HK-2 (cell line): ENCODE measurements around the gene ITPRIPL2.

ENCODE experiments used
- DNase-seq: peaks from one replicate; pipeline ENCODE4 v3.0.0-alpha.2; 2018; ENCODE audit not compliant: unreplicated experiment

ITPRIPL2 gene

DNA sequence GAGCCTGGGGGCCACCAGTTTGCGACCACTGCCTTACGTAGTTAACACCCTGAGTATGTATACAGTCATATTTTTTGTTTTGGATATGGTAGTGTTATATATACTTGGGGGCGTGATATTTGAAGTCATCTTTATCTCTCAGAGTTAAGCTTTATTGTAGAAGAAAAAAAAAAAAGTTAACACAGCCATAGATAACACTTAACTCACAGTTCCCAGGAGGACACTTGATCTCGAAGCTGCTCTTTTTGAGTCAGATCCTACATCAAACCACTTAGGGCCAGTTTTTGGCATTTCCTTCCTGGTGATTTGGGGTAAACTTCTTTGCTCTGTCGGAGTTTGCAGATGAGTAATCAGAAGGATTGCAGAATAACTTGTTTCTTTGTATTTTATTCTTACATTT is 5.8 kb downstream of the ITPRIPL2 start:
- DNase-seq: no peak

DNA sequence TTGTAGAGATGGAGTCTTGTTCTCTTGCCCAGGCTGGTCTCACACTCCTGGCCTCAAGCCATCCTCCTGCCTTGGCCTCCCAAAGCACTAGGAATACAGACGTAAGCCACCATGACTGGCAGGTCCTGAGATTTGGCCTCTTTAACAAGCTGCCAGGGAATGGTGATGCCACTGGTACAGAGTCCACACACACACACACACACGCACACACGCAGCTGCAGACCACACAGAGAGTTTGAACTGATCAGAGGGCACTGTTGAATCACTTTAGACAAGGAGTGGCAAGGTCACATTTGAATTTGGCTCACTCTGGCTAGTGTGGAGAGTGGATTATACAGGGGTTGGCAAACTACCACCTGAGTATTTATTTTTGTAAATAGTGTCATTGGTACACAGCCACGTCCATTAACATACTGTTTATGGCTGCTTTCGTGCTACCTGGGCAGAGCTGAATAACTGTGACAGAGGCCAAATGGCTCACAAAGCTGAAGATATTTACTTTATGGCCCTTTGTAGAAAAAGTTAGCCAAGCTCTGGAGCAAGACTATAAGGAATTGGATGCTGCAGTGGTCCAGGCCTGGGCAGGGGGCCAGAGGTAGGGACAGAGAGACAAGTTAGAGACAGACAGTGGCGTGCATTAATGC is 9.9 kb downstream of the ITPRIPL2 start:
- no peak for DNase-seq

- DNase-seq: no peak
Measured at GRCh38 chr16:19126300-19126699, 12.5 kb downstream of the ITPRIPL2 start.

- DNase-seq: no peak
Measured at GRCh38 chr16:19127205-19127604, 13.4 kb downstream of the ITPRIPL2 start.

- no peak for DNase-seq
Measured at GRCh38 chr16:19127674-19128131, 13.9 kb downstream of the ITPRIPL2 start.

DNA sequence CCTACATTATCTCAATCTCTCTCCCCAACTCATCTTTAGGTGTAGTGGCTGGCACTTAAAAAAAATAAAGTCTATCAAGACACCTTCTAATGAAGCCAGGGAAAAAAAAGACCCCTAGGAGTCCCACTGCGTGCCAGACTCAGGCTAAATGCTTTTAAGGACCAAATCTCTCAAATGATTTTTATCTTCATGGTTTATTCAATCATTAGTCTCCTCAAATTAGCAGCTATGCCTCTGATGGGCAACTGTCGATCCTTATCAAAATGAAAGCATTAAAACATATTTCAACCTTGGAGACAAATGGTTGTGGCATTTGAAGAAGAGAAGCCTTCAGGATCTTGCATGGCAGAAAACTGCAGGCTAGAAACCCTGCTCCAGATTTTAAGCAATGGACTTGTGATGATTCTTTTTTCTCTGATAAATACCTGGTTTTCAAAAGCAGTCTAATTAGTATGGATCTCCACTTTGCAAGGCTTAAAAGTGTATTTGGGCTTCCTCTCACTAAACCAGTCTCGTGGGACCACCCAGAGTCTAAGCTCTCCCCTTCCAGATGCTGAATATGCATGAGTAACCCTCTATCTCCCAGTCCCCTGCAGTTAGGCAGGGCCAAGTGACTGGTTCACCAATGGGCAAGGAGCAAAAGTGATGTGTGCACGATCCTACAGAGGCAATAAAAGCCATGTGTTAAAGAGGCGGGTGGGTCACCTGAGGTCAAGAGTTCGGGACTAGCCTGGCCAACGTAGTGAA is 14.9 kb downstream of the ITPRIPL2 start:
- DNase-seq: no peak

- DNase-seq: no peak
Measured at GRCh38 chr16:19130385-19130784, 16.6 kb downstream of the ITPRIPL2 start.

DNA sequence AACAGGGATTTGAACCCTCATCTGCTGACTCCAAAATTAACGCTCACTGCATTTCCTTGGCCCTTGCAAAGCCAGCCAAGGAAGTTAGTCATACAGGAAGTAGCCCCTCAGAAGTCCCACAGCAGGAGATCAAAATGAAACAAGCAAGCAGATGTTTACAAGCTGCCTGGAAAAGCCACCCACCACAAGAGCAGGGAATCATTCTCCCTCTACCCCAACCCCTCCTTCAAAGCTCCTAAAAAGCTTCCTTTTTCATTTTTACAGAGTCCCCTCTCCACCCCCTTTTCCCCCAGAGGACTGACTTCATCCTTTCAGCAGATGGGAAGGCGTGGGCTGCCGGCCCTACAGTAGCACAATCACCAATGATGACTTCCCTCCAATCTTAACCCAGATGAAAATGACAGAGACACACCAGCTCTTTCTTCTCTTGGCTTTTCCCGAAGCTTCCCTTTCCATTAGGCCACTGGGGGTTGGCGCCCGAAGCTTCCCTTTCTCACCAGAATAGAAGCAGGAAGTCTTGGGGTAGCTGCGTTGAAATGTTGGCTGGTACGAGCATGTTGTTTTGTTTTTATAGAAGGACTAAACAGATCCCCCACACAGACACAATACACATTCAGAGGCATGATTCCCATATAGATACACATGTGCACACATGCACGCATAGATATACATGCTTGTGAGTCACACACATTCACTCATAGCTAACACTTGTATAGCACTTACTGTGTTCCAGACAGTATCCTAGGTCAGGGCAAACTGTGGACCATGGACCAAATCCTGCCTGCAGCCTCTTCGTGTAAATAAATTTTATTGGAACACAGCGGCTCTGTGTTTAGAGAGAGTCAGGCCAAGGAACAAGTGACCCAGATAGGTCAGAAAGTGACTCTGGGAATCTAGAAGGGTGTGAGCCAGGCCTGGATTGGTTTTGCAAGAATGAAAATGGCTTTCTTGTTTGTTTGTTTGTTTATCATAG is 17.4 kb downstream of the ITPRIPL2 start:
- DNase-seq: no peak

DNA sequence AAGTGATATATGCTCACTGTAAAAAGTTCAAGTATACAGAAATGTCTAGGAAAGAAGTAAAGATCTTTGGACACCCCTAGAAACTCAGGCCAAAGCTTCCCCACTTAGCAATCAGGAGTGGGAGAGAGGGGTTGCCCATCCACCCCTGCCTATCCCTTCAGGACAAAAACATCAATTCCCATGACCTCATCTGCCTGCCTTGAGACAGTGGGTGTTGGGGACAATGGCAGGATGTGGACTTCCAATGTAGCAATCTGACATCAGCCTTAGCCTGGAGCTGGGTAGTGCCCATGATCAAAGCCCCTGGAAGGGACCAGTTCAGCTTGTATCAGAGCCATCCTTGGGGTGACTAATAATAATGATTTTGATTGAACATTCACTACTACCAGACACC is 18.1 kb downstream of the ITPRIPL2 start:
- no peak for DNase-seq

DNA sequence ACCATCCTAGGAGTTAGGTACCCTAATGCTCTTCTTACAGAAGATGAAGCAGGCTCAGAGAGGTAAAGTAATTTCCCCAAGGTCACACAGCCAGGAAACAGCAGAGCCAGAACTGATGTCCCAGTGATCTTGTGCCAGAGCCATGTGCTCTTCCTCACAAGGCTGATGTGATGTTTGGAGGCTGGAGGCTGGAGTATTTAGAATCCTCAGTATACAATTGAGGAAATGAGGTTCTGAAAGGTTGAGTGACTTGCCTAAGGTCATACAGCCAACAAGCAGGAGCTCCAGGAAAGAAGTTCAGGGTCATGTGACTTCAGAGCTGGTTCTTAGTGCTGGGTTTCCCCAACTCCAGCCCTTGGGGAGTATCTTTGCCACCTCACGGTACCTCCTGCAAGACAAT is 18.5 kb downstream of the ITPRIPL2 start:
- no peak for DNase-seq

GRCh38 chr16:19132898-19133297 is 19.1 kb downstream of the ITPRIPL2 start:
- DNase-seq: no peak

- no peak for DNase-seq
Measured at GRCh38 chr16:19133600-19133999, 19.8 kb downstream of the ITPRIPL2 start.

- no peak for DNase-seq
Measured at GRCh38 chr16:19135201-19135842, 21.6 kb downstream of the ITPRIPL2 start.

DNA sequence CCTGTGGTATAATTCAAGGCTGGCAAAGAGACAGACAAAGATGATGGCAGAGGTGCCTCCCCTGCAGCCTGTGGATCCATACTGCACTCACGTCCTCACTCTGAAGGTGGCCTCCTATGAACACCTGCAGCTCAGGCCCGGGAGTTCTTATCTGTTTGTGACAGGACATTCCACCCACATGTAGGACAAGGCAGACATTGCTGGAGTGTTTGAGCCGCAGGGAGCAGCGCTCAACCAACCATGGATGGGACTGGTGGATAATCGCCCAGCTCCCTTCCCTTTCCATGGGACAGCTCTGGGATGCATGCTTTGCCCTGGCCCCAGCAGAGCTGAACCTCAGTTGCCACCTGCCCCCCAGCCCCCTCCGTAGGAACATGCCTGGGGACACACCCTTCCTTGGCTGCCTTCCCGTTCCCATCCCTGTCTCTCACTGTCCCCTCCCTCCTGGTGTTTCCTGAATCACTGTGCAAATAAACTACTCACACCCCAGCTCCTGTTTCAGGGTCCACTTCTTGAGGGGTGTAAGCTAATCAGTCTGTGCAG is 22.2 kb downstream of the ITPRIPL2 start:
- no peak for DNase-seq

DNA sequence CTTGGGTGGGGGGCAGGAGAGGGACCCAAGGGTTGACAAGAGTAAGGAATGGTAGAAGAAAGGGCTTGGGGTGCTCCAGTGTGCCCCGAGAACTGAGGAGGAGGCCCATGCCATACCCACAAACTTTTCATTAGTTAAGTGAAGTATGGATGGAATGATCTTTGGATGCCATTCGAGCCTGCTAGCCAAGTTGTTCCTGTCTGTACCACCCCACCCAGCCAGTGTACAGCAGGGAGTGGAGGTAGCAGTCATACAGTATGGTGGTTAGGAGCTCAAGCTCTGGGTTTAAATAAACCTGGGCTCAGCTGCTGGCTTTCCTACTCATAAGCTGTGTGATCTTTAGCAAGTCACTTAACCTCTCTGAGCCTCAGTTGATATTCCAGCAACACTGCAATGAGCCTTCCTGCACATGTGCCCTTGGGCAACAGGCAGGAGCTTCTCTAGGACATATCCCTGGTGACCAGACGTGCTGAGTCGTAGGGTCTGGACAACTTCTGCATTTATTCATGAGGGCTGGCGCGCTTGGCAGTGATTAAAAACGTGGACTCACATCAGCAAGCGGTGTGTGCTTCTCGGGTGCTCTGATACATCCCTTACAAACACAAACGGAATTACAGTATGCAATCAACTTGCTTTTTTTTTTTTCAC is 22.9 kb downstream of the ITPRIPL2 start:
- DNase-seq: no peak

DNA sequence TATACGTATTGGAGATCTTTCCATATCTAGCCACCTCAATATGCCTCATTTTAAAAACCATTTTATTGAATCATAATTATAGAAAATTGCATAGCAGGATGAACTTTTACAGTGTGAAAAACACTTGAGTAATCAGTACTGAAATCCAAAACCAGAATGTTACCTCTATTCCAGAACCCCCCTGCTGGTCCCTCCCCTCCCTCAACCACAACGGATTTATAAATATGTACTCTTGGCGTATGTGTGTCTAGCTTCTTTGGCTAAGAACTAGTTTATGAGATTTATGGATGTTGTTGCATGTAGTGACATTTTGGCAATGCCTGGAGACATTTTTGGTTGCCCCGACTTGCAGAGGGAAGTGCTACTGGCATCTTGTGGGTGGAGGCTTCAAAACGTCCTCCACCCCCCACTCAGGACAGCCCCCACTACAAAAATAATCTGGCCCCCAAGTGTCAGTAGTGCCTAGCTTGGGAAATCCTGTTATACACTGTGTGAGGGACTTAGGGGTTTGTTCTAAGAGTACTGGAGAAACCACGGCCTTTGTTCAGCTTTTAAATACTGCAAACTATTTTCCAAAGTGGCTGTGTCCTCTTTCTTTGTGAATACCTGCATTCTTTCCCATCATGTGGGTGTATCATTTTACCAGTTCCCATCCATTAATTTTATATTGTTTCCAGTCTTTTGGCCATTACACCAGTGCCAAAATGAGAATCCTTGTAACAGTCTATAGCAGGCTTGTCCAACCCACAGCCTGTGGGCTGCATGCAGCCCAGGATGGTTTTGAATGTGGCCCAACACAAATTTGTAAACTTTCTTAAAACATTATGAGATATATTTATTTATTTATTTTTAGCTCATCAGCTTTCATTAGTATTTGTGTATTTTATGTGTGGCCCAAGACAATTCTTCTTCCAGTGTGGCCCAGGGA is 23.7 kb downstream of the ITPRIPL2 start:
- no peak for DNase-seq

- no peak for DNase-seq
Measured at GRCh38 chr16:19138601-19139000, 24.8 kb downstream of the ITPRIPL2 start.

DNA sequence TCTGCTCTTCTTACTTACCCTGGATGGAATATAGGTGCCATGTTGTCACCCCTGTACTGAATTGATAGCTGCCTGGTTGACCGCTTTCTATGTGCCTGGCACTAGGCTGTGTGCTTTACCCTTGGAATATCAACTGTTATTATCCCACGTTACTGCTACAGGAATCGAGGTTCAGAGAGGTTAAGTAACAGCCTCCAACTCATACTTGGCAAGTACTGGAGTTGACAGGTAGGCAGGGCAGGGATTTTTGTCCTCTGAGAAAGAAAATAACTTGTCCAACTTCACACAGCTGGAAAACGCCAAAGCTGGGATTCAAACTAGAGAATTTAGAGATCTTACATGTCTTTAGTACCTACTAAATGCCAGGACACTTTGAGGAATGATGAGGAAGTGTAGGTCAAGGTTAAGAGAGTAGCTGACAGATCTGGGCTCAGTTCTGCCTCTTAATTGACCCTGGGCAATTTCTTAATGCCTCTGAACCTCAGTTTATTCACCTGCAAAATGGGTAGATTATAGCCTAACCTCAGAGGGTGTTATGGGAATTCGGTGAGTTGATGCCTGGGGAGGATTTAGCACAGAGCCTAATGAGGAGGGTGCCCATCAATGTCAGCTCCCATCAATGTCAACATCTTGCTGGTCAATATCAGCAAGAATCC is 25.8 kb downstream of the ITPRIPL2 start:
- DNase-seq: no peak

DNA sequence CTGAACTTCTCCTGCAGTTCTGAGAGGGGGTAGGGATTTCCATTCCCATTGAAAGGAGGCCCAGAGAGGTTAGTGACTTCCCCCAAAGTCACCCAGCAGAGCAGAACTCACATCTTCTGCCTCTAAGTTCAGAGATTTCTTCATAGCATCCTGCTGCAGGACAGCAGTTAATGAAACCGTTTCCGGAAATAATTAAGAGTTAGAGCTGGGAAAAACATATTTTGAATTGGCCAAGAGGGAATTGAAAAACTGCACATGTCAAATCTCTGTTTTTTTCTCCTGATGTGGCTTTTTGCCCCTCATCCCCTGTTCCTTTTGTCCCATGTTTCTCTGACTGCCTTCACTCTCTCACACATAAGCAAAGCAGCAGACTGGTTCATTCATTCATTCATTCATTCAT is 26.6 kb downstream of the ITPRIPL2 start:
- DNase-seq: no peak
